NT2/D1 (cell line): ENCODE data around the gene ZNF397.

Experiments used
- DNase-seq: peaks from one replicate; pipeline ENCODE4 v3.0.0-alpha.2; 2011; ENCODE audit warnings: low read depth, low spot score
- H3K27me3 ChIP-seq: 2 replicates; pipeline ENCODE4 v1.6.0; 2011; ENCODE audit warnings: mild to moderate bottlenecking; ENCODE audit not compliant: insufficient read length, insufficient read depth
- H3K36me3 ChIP-seq: 2 replicates; pipeline ENCODE4 v1.6.1; 2011; ENCODE audit warnings: mild to moderate bottlenecking, low read length, mixed read lengths; ENCODE audit not compliant: insufficient read depth, insufficient read length
- H3K4me1 ChIP-seq: 2 replicates; pipeline ENCODE4 v1.5.1; 2011; ENCODE audit not compliant: insufficient read depth, insufficient read length
- H3K4me3 ChIP-seq: 2 replicates; pipeline ENCODE4 v1.5.1; 2011; ENCODE audit warnings: low read depth; ENCODE audit not compliant: insufficient read length
- H3K9ac ChIP-seq: 2 replicates; pipeline ENCODE4 v1.6.0; 2011; ENCODE audit warnings: low read depth; ENCODE audit not compliant: insufficient read length
- H3K9me3 ChIP-seq: 2 replicates; pipeline ENCODE4 v1.5.1; 2011; ENCODE audit warnings: mild to moderate bottlenecking, low read length; ENCODE audit not compliant: insufficient read depth
- SUZ12 ChIP-seq: IDR thresholded peaks from 2 replicates; pipeline ENCODE4 v1.6.1; 2011; ENCODE audit not compliant: insufficient read length, insufficient read depth; ENCODE audit errors: extremely low read depth
- YY1 ChIP-seq: IDR thresholded peaks from 2 replicates; pipeline ENCODE4 v1.6.1; 2011; ENCODE audit not compliant: insufficient read length, insufficient read depth
- ZNF274 ChIP-seq: IDR thresholded peaks from 2 replicates; pipeline ENCODE4 v1.6.1; 2011; ENCODE audit warnings: mild to moderate bottlenecking, low read depth, low read length

Gene ZNF397

DNA sequence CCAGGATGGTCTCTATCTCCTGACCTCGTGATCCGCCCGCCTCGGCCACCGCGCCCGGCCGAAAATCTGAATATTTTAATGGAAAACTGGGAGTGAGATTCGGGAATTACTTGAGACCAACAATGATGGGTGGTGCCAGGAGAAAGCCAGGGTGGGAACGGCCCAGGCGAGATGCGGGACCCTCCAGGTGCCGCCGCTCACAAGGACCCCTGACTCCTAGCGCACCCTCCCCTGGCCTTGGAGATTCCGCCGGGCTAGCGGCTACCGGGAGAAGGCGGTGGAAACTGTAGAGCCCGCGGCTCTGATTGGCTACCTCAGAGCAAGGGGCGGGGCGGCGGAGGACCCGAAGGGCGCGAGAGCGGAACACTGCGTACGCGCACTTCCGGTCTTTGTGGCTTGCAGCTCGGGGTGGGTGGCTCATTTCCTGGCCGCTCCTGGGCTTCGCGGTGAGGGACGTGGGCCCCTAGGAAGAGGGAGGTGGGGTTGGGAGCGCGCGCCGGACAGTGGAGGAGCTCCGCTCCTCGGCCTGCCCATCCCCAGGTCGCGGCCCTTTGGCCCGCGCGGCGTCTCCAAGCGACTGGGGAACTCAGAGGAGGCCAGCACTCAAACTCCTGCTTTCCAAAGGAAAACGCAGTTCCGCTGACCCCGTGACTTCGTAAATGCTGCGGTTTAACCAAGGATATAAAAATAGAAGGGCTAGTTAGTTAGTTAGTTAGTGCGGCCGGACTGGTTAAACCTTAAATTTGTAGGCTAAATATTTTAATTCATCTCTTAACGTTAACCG lies at the start of gene ZNF397:
TSS of gene ZNF397 (plus strand) at position 371 of the 784 bp plus-strand sequence. CDS start 1,437 bp downstream, outside the sequence.
- TF ChIP-seq ZNF274 (no peak), YY1 (no peak), SUZ12 (no peak)
- DNase-seq: peak; percentile 88

DNA sequence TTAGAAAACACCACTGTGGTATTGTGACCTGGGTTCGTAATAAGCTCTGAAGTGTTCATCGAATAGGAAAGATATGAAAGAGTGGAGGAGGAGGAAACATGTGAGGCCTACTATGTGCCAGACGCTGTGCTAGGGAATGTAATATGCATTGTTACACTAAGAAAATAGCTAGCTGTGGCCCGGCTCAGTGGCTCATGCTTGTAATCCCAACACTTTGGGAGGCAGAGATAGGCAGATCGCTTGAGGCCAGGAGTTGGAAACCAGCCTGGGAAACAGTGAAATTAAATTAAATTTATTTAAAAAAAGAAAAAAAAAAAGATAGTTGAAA lies 49.2 kb upstream of the ZNF397 start:
- Histone ChIP-seq H3K4me1 (no peaks in the 10 kb centered on the region), H3K4me3 (no peak overlapping the region), H3K36me3 (no peaks in the 10 kb centered on the region), H3K27me3 (no peaks in the 10 kb centered on the region), H3K9ac (no peak overlapping the region), H3K9me3 (no peaks in the 10 kb centered on the region)
- DNase-seq: no peak
- TF ChIP-seq YY1 (no peak), ZNF274 (no peak), SUZ12 (no peak)

More for the DNA sequence above, at the start of gene ZNF397:
- H3K27me3 ChIP-seq: no peaks in the 10 kb centered on the region
- no peaks in the 10 kb centered on the region for H3K4me1 ChIP-seq
- peak within 1 kb of the TSS; percentile 74 for H3K4me3 ChIP-seq
- H3K36me3 ChIP-seq: peaks cover 37% of the 10 kb centered on the region
- H3K9me3 ChIP-seq: peaks cover 37% of the 10 kb centered on the region
- H3K9ac ChIP-seq: peak within 1 kb of the TSS; percentile 79

DNA sequence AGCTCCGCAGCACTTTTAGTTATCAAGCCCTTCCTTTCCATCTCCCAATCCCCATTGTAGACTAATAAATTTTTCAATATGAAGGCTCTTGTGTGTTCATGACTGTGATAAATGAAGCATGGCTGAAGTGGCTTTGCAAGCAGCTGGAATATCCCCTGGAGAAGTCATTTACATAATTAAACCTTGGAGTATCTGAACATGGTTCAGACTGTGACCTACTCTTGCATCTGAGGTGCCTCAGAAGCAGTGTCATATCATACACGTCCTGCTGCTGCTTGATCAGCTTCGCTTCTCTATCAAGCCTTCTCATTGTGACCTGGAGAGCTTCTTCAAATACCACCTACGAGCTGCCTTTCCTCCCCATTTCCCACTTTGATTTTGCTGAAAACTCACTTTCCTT lies 48.4 kb upstream of the ZNF397 start:
- no peaks in the 10 kb centered on the region for H3K9me3 ChIP-seq
- H3K9ac ChIP-seq: no peak overlapping the region
- no peak overlapping the region for H3K4me3 ChIP-seq
- H3K36me3 ChIP-seq: no peaks in the 10 kb centered on the region
- TF ChIP-seq ZNF274 (no peak), SUZ12 (no peak), YY1 (no peak)
- H3K27me3 ChIP-seq: no peaks in the 10 kb centered on the region
- no peaks in the 10 kb centered on the region for H3K4me1 ChIP-seq
- DNase-seq: no peak

DNA sequence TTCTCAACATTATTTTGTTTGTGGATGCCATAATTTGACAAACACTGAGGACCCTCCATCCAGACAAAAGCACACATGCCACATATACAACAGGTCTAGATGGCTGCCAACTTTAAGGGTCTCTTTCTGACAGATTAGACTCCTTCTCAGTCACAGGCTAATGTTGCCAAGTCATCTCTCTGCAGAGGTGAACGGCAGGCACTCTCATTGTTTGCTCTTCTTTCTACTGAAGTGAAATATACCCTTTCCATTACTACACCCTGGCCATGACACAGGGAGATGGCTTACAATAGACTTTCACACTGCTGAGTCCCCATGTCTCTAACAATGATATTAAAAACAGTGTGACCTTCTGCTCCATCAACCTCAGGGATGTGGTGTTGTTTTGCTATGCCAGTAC lies 47.5 kb upstream of the ZNF397 start:
- Histone ChIP-seq H3K27me3 (no peaks in the 10 kb centered on the region), H3K4me3 (no peak overlapping the region), H3K4me1 (no peaks in the 10 kb centered on the region), H3K9ac (no peak overlapping the region), H3K9me3 (no peaks in the 10 kb centered on the region), H3K36me3 (no peaks in the 10 kb centered on the region)
- DNase-seq: no peak
- TF ChIP-seq ZNF274 (no peak), YY1 (no peak)

DNA sequence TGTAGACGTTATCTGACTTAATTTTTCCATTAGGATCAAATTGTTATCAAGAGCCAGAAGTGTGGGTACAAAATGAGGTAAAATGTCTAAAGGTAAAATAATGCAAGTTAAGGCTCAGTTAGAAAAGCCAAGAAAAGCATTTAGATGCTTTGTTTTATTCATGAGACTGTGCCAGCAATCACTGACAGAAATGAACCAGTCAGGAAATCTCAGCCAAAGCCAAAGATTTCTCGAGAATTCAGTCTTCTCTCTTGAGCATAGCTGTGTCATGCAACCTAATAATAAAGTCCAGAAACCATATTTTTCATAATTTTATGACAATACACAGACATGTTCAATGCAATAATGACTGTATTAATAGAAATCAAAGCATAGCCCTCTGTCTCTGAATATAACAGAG lies 43.5 kb upstream of the ZNF397 start:
- Histone ChIP-seq H3K36me3 (no peaks in the 10 kb centered on the region), H3K4me3 (no peak overlapping the region), H3K9me3 (no peaks in the 10 kb centered on the region), H3K4me1 (no peaks in the 10 kb centered on the region), H3K9ac (no peak overlapping the region), H3K27me3 (no peaks in the 10 kb centered on the region)
- TF ChIP-seq SUZ12 (no peak), ZNF274 (no peak), YY1 (no peak)
- DNase-seq: no peak

DNA sequence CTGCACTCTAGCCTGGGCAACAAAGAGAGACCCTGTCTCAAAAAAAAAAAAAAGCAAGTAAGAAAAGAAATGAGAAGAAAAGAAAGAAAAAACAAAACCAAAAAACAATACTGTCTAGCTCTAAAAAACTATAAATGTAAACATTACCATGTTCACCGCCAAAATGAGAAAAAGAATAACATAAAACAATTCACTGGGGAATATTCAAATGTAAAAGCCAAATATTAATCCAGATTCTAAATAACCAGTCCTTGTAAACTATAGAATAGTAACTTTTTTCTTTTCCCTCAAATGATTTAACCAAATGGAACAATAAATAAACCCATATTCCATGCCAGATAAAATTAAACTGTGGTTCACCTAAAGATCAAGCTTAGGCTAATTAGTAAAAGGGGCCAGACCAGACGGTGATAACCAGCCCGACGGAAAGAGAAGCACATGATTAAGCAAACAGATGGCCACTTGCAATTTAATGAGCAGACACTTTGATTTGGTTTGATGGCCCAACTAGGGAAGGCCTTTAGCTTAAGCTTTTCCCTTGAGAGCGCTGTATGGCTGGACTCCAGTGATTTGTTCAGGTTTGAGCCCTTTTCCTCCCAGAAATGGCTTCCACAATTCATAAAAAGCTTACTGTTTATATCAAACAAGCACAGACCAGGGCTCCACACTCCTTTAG lies 39.4 kb upstream of the ZNF397 start:
- Histone ChIP-seq H3K27me3 (no peaks in the 10 kb centered on the region), H3K4me3 (no peak overlapping the region), H3K9me3 (peaks cover 15% of the 10 kb centered on the region), H3K36me3 (no peaks in the 10 kb centered on the region), H3K9ac (no peak overlapping the region), H3K4me1 (no peaks in the 10 kb centered on the region)
- TF ChIP-seq YY1: no peak
- no peak for DNase-seq

DNA sequence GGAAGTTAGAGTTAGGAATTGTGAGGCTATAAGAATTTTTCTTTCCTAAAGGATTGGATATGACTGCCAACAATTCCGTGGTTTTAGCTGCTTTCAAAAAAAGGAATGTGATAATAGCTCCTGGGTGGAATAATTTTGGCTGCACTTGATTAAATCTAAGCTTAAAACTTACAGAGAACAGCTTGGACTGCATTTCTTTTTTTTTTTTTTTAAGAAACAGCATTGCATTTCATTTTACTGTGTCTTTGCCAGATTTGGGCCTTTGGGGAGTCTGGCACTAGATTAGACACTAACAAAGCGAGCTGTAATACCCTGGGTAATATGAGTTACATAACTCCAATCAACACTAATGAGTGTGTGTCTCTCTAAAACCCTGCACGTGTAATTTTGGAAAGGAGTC lies 37.8 kb upstream of the ZNF397 start:
- Histone ChIP-seq H3K9ac (no peak overlapping the region), H3K4me3 (no peak overlapping the region), H3K36me3 (no peaks in the 10 kb centered on the region), H3K27me3 (no peaks in the 10 kb centered on the region), H3K4me1 (no peaks in the 10 kb centered on the region), H3K9me3 (peaks cover 15% of the 10 kb centered on the region)
- TF ChIP-seq ZNF274 (no peak), SUZ12 (no peak), YY1 (no peak)
- no peak for DNase-seq
